HPDE6-E6E7 (cell line): Measurements from ENCODE around the gene CDK1.

Experiments
- DNase-seq: peaks from one replicate; pipeline ENCODE4 v3.0.0; 2011; ENCODE audit warnings: missing footprints; ENCODE audit errors: extremely low spot score

CDK1 gene

DNA sequence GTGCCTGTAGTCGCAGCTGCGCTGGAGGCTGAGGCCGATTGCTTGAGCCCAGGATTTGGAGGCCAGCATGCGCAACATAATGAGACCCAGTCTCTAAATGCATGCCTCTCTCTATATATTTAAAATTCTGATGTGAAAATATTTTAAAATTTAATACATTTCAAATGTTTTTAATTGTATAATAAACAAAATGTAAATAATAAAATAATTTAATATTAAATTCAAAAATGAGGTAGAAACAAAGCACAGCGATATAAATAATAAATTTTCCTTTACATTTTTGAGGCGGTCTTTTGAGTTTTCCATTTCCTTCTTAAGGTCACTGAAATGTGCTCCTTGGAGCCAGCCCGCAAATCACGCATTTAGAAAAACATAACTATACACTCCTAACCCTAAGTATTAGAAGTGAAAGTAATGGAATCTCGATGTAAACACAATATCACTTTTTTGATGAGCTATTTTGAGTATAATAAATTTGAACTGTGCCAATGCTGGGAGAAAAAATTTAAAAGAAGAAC is 523 bp upstream of the CDK1 start:
- DNase-seq = no peak

GRCh38 chr10:60778971-60779796 is 906 bp downstream of the CDK1 start:
- DNase-seq = no peak

- DNase-seq = no peak
These were observed 3.4 kb downstream of the CDK1 start for GRCh38 chr10:60781661-60782060.

DNA sequence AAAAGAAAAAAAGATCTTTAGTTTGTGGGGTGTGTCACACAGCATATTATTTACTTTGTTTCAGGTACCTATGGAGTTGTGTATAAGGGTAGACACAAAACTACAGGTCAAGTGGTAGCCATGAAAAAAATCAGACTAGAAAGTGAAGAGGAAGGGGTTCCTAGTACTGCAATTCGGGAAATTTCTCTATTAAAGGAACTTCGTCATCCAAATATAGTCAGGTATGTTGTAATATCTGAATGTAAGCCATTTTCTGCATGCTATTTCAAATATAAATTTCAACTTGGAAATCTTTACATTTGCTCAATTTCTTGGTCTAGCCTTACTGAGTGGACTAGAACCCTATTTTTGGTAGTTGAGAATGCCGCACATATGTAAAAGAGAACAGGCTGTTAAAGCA is 6.4 kb downstream of the CDK1 start:
- no peak for DNase-seq

GRCh38 chr10:60788544-60788943 is 10.3 kb downstream of the CDK1 start:
- DNase-seq = no peak

DNA sequence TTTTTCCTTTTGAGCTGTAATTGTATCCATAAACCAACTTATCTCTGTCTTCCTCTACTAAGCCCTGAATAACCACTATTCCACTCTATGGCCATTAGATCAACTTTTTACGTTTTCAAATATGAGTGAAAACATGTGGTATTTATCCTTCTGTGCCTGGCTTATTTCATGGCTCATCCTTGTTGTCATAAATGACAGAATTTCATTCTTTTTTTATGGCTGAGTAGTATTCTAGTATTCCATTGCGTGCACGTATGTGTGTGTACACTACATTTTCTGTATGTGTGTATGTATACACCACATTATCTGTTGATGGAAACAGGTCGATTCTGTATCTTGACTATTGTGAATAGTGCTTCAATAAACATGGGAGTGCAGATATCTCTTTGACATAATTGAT is 11.1 kb downstream of the CDK1 start:
- DNase-seq = no peak

DNA sequence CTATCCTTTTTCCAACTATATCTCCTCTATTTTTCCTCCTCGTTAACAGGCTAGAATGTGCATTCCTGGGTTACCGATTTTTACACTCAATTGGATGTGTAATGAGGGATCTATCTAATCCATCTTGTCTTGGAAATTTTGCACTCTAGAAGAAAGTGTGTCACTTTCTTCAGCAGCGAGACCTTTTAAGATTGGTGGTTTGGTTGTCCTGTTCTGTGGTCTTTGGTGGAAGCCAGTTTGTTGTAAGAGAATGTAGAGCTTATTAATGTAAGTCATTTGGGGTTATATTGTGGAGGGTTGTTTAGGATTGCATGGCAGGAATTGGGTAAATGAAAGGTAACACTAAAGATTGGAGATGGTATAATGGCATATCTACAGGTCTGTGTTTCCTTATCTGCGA is 16.7 kb downstream of the CDK1 start:
- no peak for DNase-seq

DNA sequence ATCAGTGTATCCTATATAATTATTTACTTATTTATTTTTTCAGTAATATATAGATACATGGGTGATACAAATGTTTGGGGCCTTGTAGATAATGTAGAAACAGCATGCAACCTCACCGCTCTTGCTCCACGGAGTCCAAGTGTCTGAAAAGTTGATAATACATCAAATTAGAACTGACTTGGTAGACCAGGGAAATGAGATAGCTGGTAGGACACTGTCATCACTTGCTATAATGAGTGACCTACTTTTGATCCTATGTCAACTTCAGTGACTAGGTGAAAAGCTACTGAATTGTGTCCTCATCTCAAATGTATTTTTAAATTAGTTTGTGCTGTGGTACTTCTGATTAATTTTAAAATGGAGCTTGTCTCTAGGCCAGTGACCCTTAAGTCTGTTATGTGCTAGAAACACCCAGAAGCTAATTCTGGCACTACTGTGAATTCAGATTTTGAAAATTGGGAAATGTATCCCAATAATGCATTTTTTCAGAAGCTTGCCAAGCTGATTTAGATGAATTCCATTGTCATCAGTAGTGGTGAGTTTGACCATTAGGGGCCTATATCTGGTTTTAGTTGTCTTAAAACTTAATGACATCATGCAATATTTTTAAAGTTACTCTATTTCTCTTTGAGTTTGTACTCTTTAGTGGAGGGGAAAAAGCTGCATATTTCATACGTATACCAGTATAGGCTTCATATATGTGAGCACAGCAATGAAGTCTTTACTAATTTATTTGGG is 17.4 kb downstream of the CDK1 start:
- no peak for DNase-seq

DNA sequence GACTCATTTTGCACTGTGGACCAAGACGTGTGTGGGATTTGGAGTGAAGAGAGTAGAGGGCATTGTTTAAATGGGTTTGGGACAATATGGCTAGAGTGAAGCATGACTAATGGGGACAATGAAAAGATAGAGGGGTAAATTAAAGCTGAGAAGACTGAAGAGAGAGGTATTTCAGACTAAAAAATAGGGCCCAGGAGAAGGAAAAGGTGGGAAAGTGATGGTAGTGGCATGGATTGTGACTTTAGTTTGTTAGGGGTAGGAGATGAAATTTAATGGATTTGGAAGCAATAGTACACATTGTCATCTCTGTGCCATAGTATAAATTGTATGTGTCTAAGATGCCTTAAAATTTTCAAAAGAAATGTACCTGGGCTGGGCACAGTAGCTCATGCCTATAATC is 18.2 kb downstream of the CDK1 start:
- no peak for DNase-seq

DNA sequence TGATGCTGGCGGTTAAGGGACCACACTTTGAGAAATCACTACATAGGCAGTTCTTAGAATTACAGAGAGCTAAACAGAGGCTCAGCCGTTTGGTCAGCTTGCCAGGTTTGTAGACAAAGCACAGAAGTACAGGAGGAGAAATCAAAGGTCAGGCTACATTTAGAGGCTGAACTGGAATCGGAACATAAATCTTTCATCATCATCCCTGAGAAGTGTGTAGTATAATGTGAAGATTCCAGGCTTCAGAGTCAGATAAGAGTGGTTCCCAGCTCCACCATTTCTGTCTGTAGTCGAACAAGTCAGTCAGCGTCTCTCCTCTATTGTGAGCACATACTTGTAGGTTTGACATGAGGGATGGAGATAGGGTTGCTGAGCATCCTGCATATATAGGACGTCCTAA is 18.9 kb downstream of the CDK1 start:
- DNase-seq = no peak

- no peak for DNase-seq
These were observed 19.8 kb downstream of the CDK1 start for GRCh38 chr10:60798031-60798430.

DNA sequence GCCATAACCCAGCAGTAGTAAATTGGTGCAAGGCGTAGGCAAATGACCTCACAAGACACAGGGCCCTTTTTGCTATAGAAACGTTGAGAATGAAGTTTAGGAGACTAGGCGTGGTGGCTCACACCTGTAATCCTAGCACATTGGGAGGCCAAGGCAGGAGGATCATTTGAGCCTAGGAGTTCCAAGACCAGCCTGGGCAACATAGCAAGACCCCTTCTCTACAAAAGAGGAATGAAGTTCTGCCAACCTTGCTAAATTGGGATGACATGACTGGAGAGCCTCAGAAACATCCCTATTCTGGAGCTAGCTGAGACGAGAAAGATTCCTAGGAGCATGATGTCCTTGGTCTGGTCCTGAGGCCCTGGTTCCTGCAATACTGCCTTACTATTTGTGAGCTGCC is 20.6 kb downstream of the CDK1 start:
- no peak for DNase-seq

GRCh38 chr10:60799971-60800650 is 21.8 kb downstream of the CDK1 start:
- no peak for DNase-seq

DNA sequence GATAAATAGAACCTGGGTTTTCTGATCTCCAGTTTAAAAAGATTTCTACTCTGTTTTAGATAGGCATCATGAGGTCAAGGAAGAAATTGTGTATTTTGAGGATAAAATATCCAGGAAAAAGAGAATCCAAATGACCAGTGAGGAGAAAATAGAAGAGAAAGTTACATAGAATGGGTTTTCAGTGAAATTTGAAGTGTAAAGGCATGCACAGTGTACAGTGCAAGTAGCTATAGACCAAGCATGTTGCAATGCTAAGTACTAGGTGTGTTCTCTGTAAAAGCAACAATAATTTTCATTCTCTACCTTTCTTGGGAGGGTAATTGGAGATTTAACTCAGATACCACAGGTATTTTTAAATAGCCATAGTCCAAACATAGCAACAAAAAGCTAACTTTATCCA is 22.6 kb downstream of the CDK1 start:
- no peak for DNase-seq

DNA sequence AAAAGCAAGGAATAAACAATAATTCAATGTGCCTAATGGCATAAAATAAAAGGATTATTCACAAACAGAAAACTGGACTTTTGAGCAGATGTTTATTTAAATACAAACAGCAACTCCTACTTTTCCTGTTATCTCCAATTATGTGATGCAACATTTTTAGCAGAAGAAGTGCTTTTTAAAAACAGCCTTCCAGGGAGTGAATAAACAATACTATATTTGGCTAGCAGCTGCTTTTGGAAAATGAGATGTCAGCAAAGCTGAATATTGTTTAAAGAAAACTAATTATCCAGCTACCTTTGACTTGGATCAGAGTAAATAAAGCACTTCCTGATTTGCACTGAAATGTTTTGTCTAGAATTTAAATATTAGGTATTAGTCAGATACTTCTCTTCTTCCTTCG is 23.2 kb downstream of the CDK1 start:
- DNase-seq = no peak

DNA sequence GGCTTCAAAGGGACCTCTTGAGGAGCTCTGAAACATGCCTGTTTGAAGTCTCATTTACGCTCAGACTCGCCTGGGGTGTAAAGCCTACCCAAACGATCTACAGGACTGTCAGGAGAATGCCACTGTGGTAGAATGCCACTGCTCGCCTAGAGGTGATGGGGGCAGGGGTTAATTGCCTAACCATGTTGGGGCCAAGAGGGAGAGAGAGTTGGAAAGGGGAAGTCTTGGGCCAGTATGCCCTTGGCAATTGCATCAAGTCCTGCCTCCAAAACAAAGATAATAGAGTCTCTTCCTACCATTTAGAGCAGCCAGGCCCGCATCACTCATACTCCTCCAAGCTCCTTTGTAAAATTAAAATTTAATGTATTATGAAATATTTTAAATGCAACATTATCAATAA is 25.2 kb downstream of the CDK1 start:
- no peak for DNase-seq

DNA sequence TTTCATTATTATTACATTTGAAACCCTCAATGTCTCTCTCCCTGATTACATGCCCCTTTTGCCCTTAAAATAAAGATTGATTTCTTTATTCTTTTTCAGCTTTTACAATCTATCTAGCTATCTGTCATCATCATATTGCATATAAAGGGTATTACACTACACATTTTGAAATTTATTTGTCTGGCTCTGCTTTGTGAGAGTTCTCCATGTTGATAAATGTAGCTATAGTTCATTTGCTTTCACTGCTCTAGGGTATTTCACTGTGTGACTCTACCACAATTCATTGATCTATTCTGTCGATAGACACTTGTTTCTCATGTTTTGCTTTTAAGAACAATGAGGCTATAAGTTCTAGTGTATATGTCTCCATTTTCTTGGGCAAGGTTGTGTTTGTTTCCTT is 25.6 kb downstream of the CDK1 start:
- no peak for DNase-seq

DNA sequence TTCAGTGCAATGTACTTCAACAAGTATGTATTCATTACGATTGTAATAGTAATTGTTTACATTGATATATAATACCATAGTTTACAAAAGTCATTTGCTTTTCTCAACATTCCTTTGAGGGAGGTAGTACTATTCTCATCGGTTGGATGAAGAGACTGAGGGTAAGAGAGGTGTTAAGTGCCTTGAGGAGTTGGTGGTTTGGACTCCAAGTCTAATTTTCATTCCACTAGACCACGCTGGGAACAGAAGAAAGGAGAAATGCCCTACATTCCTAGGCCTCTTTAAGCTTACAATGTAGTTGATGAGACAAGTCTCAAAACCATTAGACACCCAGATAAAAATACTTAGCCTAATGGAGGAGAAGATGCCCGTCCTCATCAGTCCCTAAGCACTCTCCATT is 28.6 kb downstream of the CDK1 start:
- no peak for DNase-seq

- DNase-seq = no peak
These were observed 29.2 kb downstream of the CDK1 start for GRCh38 chr10:60807499-60807898.

GRCh38 chr10:60808036-60808435 is 29.8 kb downstream of the CDK1 start:
- DNase-seq = no peak

DNA sequence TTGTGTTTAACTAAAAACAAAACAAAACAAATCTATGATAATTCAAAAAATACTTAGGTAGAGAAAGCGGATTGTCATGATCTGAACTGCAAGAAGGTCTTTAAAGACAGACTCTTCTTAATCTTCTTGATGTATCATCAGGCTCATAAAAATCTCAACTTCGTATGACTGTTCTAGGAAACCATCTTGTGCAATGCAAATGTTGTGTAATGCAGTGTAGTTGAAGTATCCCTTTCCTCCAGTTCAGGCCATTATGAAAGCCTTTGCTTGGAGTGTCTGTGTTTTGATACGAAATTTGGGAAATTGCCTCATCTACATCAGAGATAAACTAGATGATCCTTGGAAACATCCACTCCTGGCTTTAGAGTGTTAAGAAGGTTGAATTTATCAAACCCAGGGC is 30.9 kb downstream of the CDK1 start:
- no peak for DNase-seq

DNA sequence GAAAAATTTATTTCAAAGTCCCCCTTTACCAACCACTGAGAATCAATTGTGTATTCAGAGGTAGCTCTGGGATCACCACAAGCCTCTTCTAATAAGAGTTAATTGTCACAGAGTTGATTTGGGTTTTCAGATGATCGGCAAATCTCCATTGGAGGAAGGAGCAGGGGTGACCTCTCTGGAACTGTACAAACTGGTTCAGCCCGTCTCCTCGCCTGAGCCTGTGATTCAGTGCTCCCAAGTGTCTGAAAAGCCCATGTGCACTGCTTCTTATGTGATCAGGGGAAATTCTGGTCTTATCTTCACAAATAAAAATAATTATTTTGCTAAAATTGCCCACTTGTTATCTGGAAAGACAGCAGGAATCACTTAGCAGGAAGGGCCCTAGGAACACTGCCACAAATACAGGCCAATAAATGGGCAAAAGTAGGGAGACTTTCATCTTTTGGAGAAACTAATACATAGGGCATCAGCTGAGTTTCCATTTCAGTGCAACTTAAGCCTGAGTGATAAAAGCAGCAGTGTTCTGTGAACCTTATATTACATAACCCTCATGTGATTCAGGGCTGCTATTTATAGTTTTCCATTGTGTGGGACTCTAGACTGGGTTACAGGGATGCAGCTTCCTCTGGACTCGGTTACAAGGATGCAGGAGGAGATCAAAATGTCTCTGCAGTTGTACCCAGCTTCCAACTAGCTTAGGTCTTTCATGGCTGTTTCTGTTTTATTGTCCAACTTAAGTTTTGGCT is 32.3 kb downstream of the CDK1 start:
- DNase-seq = no peak
